ENCODE results near the gene JADE1. TPM values are rescaled to one million over a fixed set of nuclear protein-coding genes. Genes with fewer than 3 reads are reported as not detected.

The JADE1 gene
- total RNA-seq, 1 donor from 2014 or later: 18.2 TPM

DNA sequence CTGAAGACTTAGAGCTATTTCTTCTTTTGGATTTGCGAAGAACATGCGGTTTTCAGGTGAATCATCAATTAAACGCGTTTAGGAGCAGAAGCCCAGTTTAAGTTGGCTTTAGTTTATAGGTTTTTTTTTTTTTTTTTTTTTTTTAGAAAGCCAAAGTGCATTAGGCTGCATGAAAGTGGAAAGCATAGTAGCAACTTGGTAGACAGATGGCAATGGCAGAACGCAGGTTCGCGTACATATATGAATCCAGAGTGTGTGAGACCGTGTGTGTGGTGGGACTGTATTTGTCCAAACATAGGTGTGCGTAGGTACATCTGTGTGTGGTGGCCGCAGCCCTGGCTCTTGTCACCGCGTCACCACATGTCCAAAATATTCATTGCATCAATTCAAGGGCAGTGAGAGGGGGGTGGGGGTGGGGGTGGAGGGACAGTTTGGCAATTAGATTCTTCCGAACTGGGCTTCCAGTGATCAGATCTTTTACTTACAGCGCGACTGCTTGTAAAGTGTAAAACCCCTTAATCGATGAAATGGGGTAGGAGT lies 901 bp downstream of the JADE1 start:
- Mint-ChIP-seq H3K4me1 (ENCODE audit: unreplicated experiment) (peaks cover 12% of the 10 kb centered on the region), H3K27me3 (ENCODE audit: unreplicated experiment) (peaks cover 11% of the 10 kb centered on the region), H3K9me3 (ENCODE audit: unreplicated experiment) (no peaks in the 10 kb centered on the region), H3K27ac (ENCODE audit: unreplicated experiment) (peak overlapping the region; percentile 84), H3K36me3 (ENCODE audit: low read depth, unreplicated experiment) (peaks cover 6% of the 10 kb centered on the region), H3K4me3 (ENCODE audit: unreplicated experiment) (peak overlapping the region; percentile 97)
- DNase-seq (ENCODE audit: low spot score): peak; percentile 9
- TF ChIP-seq, protein P1, sequence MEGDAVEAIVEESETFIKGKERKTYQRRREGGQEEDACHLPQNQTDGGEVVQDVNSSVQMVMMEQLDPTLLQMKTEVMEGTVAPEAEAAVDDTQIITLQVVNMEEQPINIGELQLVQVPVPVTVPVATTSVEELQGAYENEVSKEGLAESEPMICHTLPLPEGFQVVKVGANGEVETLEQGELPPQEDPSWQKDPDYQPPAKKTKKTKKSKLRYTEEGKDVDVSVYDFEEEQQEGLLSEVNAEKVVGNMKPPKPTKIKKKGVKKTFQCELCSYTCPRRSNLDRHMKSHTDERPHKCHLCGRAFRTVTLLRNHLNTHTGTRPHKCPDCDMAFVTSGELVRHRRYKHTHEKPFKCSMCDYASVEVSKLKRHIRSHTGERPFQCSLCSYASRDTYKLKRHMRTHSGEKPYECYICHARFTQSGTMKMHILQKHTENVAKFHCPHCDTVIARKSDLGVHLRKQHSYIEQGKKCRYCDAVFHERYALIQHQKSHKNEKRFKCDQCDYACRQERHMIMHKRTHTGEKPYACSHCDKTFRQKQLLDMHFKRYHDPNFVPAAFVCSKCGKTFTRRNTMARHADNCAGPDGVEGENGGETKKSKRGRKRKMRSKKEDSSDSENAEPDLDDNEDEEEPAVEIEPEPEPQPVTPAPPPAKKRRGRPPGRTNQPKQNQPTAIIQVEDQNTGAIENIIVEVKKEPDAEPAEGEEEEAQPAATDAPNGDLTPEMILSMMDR (IDR thresholded peaks at IDR 0.05; ENCODE audit: unreplicated experiment): no peak

DNA sequence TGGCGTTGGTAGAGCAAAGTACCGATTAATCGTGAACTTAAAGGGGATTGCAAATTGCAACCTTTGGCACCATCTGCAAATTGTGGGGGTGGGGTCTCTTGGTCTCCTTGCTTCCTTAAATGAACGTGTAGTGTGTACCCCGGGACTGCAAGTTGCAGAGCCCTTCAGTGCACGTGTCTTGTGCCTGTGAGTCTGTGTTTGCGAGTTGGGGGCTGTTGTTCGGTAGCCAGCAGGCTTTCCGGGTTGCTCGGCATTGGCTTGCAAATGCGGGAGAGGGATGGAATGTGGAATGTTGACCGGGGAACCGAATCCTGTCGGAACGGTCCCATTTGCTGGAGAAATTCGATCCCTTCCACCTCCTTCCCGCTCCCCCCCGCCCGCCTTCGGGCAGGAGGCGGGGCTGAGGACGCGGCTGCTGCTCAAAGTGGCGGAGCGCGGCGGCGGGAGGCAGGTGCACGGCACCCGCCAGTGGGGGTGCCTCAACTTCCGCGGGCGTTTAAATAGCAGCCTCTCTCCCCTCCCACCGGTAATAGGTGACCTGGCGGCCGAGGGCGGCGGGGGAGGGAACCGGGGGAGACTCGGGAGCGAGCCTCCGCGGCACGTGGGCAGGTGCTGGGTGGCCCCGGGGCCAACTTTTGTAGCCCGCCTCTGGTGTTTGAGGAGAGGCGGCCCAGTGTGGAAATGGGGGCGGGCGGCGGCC lies 1.5 kb downstream of the JADE1 start:
- Mint-ChIP-seq H3K27ac (ENCODE audit: unreplicated experiment) (peak overlapping the region; percentile 84), H3K4me3 (ENCODE audit: unreplicated experiment) (peak overlapping the region; percentile 97), H3K36me3 (ENCODE audit: low read depth, unreplicated experiment) (peaks cover 6% of the 10 kb centered on the region), H3K27me3 (ENCODE audit: unreplicated experiment) (peaks cover 11% of the 10 kb centered on the region), H3K9me3 (ENCODE audit: unreplicated experiment) (no peaks in the 10 kb centered on the region), H3K4me1 (ENCODE audit: unreplicated experiment) (peaks cover 12% of the 10 kb centered on the region)
- TF ChIP-seq, protein P1 (IDR thresholded peaks at IDR 0.05; ENCODE audit: unreplicated experiment): no peak
- peak; percentile 79 for DNase-seq (ENCODE audit: low spot score)

GRCh38 chr4:128811571-128812441 lies 2.3 kb downstream of the JADE1 start:
- Mint-ChIP-seq H3K27me3 (ENCODE audit: unreplicated experiment) (peaks cover 11% of the 10 kb centered on the region), H3K36me3 (ENCODE audit: low read depth, unreplicated experiment) (peaks cover 6% of the 10 kb centered on the region), H3K4me3 (ENCODE audit: unreplicated experiment) (peak overlapping the region; percentile 81), H3K9me3 (ENCODE audit: unreplicated experiment) (no peaks in the 10 kb centered on the region), H3K27ac (ENCODE audit: unreplicated experiment) (no peak overlapping the region), H3K4me1 (ENCODE audit: unreplicated experiment) (peaks cover 12% of the 10 kb centered on the region)
- peak; percentile 85 for DNase-seq (ENCODE audit: low spot score)
- TF ChIP-seq, protein P1 (IDR thresholded peaks at IDR 0.05; ENCODE audit: unreplicated experiment): no peak

DNA sequence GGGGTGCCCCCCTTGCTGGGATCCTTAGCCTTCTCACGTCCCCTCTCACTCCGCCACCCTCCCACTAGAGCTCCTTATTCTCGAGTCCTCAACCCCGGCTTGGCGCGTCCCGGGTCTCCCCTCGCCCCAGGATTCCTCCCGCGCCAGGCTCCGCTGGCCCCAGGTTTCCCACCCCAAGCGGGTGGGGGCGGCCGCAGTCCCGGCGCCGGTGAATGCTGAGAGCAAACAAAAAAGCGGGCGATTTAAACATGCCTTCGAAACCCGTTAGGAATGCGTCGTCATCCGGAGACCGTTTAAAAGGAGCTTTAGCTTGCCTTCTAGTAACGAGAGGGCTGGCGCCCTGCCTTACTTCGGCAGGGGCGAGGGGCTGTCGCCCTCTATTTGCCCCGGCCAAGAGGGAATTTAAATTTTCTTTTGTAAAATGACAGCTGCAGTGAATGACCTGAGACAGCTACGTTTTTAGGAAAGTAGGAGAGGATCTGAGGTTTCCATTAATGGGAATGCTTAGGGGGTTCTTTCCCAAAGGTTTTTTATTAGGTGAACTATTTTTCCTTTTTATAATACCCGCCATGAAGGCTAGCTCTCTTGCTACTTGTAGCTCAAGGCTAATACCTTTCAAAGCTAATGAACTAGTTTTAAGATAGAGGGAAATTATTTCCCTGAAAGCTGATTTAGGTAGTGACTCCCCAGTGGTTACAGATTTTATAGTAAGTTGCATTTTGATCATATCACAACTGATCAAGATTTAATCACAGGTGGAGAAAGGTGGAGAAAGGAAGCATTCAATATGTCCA lies 3.1 kb downstream of the JADE1 start:
- Mint-ChIP-seq H3K9me3 (ENCODE audit: unreplicated experiment) (no peaks in the 10 kb centered on the region), H3K36me3 (ENCODE audit: low read depth, unreplicated experiment) (peaks cover 6% of the 10 kb centered on the region), H3K4me3 (ENCODE audit: unreplicated experiment) (peak overlapping the region; percentile 80), H3K4me1 (ENCODE audit: unreplicated experiment) (peaks cover 12% of the 10 kb centered on the region), H3K27ac (ENCODE audit: unreplicated experiment) (peak overlapping the region; percentile 49), H3K27me3 (ENCODE audit: unreplicated experiment) (peaks cover 11% of the 10 kb centered on the region)
- DNase-seq (ENCODE audit: low spot score): peak; percentile 59
- TF ChIP-seq, protein P1 (IDR thresholded peaks at IDR 0.05; ENCODE audit: unreplicated experiment): no peak
